Embryonic facial prominence (tissue), 1 donor: ENCODE measurements around the gene INHBB.
"Not testable (repeated sequence)": the region's sequence is repeated elsewhere in the genome, so short reads cannot be mapped to it uniquely, and the experiment has no call there.

Experiments
- DNase-seq: peaks from one replicate; pipeline ENCODE4 v3.0.0-alpha.2; 2016; ENCODE audit errors: extremely low spot score

The INHBB gene

DNA sequence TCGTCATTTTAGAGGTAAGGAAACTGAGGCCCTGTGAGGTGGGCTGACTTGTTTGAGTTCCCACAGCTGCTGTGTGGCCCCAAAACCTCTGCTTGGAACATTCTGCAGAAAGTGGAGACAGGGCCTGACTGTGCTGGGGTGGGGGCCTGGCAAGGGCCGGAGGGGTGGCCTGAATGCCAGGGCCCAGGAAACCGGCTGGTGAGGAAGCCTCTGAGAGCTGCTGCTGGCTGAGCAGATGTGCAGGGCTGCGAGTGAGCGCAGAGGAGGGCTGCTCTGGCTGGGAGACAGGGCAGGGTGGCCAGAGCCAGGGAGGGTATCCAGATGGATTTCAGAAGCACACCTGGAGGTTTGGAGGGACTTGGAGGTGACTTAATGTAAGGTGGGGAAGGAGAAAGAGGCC is 29.9 kb upstream of the INHBB start:
- DNase-seq: no peak

DNA sequence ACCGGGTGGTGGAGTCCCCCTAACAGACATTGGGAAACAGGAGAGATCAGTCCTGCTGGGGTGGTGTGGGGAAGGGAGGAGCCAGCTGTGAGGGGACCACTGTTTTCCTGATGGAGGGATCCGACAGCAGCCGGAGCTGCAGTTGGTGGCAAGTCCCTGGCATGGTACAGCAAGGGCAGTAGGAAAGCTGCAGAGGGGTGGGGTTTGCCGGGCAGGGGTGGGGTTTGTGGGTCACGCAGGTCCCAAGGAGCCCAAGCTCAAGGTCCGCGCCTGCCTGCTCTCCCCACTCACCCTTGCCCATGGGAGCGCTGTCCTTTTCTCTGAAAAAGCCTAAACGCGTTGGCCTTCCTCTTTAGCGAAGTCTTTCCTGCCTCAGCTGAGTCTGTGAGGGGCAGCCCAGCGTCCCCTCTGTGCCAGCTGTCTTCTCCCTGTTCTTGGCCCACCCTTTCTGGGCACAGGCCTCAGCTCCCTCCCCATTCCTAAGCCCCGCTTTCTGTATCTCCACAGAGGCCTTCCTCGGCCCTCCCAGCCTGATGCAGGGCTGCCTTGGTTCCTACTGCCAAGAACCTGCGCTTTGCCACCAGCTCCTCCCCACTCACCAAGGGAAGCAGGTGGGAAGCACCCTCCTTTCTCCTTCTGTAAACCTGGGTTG is 29.3 kb upstream of the INHBB start:
- DNase-seq: no peak

DNA sequence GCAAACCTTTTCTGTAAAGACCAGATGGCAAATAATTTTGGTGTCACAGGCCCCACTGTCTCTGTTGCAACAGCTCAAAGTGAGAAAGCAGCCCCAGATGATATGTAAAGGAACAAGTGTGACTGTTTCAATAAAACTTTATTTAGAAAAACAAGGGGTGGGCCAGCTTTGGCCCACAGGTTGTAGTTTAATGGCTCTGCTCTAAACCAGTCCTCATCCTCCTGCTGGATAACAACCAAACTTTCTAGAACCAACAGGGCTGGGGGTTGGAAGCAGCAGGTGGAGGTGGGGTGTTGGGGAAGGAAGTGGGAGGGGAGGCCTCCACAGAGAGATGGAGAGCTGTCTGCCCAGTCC is 28.8 kb upstream of the INHBB start:
- DNase-seq: no peak

DNA sequence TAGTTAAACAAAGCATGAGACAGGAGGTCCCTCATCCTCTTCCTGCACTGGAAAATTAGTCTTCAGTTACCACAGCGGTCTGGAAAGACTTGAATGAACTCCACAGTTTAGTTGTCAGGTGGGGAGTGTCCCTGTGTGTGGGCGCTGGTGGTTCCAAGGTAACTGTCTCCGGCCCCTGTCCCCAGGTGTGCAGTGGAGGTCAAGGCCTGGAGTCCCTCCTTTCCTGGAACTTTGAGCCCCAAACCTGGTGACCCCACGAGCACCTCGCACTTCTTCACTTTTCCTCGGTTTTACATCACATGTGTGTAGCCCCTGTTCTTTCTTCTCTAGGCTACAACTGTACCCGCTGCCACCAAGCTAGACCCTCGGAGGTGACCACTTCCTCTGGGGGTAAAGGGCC is 28.0 kb upstream of the INHBB start:
- DNase-seq: no peak

DNA sequence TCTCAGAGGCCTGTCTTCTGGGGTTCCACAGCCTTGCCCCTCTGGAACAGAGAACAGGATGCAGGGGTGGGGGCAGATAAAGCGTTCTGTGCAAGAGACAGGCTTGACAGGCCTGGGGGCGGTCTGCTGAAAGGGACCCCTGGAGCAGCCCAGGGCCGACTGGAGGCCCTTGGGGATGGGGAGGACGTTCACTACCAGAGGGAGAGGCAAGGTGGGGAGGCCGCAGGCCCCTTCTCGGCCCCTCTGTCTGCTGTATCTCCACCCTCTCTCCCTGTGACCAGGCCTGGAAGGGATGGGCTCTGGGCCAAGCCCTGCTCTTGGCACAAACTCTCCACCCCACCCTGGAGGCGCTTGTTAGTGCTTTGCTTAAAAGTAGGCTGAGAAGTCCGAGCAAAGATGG is 27.3 kb upstream of the INHBB start:
- DNase-seq: no peak

- no peak for DNase-seq
Observed at GRCh38 chr2:120319123-120319522, 26.8 kb upstream of the INHBB start.

GRCh38 chr2:120319686-120320317 is 26.1 kb upstream of the INHBB start:
- DNase-seq: no peak

GRCh38 chr2:120320318-120320851 is 25.6 kb upstream of the INHBB start:
- no peak for DNase-seq

DNA sequence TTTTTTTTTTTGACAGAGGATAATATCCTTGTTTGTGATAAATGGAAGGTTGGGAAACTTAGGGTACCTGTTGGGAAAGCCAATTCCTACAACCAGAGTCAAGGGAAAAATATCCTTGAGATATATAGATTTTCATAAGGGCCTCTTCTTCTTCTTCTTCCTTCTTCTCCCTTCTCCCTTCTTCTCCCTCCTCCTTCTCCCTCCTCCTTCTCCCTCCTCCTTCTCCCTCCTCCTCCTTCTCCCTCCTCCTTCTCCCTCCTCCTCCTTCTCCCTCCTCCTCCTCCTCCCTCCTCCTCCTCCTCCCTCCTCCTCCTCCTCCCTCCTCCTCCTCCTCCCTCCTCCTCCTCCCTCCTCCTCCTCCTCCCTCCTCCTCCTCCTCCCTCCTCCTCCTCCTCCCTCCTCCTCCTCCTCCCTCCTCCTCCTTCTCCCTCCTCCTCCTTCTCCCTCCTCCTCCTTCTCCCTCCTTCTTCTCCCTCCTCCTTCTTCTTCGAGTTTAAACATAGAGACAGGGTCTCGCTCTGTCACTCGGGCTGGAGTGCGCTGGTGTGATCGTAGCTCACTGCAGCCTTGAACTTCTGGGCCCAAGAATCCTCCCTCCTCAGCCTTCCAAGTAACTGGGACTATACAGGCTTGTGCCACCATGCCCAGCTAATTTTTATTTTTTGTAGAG is 24.9 kb upstream of the INHBB start:
- not testable (repeated sequence) for DNase-seq

DNA sequence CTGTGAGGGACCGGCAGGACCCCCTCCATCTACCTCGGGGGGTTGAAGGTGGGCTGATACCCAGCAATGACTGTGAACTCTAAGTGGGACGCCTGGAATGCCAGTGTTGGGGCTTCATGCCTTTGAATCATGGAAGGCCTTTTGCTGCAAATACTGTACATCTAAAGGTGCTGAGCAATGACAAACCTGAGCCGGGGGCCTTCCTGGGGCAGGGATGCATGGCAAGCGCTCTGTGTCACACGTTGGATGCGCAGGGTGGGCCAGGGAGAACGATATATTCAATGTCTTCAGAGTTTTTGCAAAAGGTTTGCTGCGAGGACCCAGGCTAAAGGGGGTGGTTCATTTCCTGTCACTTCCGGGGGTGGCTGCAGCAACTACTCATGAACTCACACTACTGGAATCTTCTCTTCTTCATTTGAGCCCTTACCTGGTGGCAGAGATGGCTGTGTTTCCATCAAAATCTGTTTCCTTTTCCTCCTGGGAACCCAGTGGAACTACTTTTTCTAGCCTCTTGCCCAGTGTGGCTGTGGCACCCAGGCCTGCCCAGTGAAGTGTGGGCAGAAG is 24.1 kb upstream of the INHBB start:
- DNase-seq: no peak

DNA sequence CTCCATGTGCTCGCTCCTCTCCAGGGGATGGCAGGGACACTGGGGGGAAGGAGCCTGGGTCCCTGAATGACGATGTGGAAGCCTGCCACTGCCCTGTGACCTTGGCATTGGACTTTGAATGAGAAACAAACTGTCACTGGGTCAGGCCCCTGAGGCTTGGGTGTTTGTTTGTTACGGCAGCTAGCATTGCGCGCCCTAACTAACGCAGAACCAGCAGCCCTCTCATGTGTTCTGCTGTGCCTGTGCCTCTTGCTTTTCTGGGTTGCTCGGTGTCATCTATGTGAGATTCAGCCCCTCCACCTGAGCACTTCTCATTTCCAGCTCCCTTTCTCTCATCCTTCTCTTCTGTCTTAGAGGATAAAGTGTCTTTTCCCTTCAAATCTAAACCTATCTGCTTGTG is 23.6 kb upstream of the INHBB start:
- DNase-seq: no peak

GRCh38 chr2:120323214-120323613 is 22.7 kb upstream of the INHBB start:
- DNase-seq: no peak

GRCh38 chr2:120323807-120324399 is 22.0 kb upstream of the INHBB start:
- no peak for DNase-seq

GRCh38 chr2:120324933-120325332 is 21.0 kb upstream of the INHBB start:
- DNase-seq: no peak

GRCh38 chr2:120326066-120326465 is 19.9 kb upstream of the INHBB start:
- no peak for DNase-seq

DNA sequence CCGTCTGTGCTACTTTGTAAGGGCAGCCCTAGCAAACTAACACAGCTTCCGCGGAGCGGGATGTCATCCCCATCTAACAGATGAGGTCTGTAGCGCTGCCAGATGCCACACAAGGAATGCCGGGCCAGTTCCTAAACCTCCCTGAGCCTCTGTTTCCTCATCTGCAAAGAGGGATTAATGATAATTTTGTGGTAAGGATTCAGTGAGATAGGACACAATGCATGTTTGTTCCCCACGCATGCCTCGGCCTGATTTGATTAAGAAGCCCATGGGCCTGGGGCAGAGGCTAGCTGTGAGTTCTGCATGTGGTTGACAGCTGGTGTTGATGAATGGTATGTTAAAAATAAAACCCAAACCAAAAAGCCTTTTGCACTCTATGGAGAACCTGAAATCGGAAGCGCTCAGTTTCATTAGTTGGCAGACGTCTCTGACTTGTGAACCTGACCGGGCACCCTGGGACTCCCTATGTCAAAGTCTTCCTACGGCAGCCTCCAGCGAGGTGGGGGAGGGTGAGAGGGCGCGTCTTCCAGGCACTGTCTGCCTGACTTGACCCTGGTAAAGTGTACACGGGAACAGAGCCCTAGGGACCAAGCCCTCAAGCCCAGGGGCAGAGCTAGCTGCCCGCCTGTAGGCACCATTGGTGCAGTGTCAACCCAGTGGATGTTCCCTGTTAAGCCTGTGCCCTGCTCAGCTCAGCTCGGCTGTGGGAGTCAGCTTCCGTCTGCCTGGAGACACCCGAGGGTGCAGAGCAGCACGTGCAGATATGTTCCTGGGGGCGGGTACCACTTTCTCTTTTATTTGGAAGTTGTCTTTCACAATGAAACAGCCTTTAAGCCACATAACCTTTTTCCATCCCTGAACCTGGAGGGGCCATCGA is 14.8 kb upstream of the INHBB start:
- no peak for DNase-seq

DNA sequence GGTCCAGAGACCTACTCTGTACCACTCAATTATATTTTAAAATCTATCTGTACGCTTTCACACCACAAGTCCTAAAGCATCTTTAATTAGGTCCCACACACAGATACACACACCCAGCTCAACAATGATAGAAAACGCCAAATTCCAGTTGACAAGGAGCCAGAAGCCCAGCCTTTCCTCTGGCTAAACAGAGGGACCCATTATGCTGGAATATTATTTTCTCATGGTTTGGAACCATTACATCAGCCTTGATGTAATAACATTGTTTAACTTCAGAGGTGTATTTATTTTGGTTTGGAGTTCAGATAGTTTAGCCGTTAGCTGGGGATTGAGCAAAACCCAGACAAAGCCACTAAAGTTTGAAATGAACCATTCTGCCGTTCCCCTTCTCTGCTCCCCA is 14.0 kb upstream of the INHBB start:
- DNase-seq: no peak

- no peak for DNase-seq
Observed at GRCh38 chr2:120332384-120332783, 13.6 kb upstream of the INHBB start.

DNA sequence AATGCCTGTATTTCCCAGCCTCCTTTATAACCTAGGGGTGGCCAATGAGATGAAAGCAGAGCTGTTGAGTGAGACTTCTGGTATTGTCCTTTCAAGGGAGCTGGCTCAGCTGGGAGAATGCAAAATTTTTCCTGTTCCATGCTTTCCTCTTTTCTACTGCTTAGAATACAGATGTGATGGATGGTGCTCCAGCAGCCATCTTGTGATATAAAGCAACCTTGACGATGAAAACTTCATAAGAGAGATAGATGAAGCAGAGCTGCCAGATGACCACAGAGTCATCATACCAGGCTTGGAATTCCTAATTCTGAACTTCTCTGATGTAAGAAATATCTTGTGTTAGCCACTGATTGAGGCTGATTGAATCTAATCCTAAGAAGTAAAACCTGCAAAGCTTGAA is 11.9 kb upstream of the INHBB start:
- DNase-seq: no peak

DNA sequence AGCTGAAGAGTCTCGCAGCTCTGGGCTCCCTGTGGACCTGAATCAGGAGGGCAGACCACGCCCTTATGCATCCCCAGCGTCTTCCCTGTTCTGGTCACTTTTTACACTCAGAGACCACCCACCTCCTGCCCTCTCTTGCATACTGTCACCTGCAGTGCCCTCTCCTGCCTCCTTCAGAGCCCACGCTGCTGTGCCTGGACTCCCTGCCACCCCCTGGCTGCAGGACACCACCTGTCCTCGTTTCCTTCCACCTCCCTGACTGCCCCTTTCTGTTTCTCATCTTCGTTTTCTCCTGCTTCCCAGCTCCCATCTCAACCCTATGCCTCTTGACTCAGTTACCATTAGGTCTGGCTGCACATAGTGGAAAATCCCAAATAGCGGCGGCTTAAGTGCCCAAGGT is 9.2 kb upstream of the INHBB start:
- DNase-seq: no peak

DNA sequence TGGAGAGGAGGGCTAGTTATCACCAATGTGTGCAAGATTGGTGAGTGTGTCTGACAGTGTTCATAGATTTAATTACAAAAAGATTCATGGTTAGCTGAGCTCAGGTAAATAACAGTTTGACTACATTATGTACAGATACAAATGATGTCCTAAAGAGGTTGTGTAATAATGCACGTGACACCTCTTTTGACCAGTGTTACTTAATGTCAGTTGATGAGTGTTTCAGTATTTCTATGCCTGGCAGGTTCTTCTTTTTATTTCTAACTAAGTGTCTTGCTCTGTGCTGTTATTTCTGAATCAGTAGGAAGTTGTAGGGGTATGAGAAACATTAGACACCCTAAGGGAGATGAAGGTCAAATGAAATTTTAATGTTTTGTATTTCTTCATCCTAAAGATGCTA is 7.9 kb upstream of the INHBB start:
- no peak for DNase-seq

- no peak for DNase-seq
Observed at GRCh38 chr2:120341977-120342376, 4.0 kb upstream of the INHBB start.
